Esophagus muscularis mucosa (tissue), 4 donors: ENCODE measurements around the gene PCBD1.

Experiments used
- CTCF ChIP-seq, 3 experiments: fragments of 200-600 bp in 2 of 3; fragments of 450-650 bp in 1 of 3; sonication (generic) in 2 of 3; IDR thresholded peaks; one replicate each; pipeline ENCODE4 v1.5.1; 2017 to 2019; ENCODE audit warnings: antibody characterized with exemption in 3 of 3, mild to moderate bottlenecking in 2 of 3, moderate library complexity in 1 of 3
- EP300 ChIP-seq: sonication (generic); formaldehyde crosslinking; IDR thresholded peaks from one replicate; pipeline ENCODE4 v1.6.1; 2017; ENCODE audit warnings: antibody characterized with exemption
- POLR2A ChIP-seq: fragments of 450-650 bp; IDR thresholded peaks from one replicate; pipeline ENCODE4 v1.6.1; 2017; ENCODE audit warnings: antibody characterized with exemption, moderate library complexity, mild to moderate bottlenecking, low read depth

GRCh38 chr10:70845816-70846215, 42.5 kb downstream of the PCBD1 start:
- TF ChIP-seq EP300 (no peak), POLR2A (no peak), CTCF (IDR thresholded peaks at IDR 0.05) (no peak)
